ENCODE data around the gene TFF1. TPM values are rescaled to one million over a fixed set of nuclear protein-coding genes. Genes with fewer than 3 reads are reported as not detected.

TFF1 gene
- total RNA-seq, 1 experiment from 2014 or later = not detected

DNA sequence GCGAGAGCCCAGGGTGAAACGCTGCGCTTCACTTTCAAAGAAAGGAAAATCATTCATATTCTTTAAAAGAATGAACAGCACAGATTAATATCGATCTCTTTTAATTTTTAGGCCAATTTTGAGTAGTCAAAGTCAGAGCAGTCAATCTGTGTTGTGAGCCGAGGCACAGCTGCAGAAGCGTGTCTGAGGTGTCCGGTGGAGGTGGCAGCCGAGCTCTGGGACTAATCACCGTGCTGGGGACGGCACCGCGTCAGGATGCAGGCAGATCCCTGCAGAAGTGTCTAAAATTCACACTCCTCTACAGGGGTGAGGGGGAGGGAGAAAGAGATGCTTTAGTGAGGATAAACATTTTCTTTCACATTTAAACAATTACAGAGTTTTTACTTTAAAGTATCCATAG, 4.1 kb downstream of the TFF1 start:
- no peaks in the 10 kb centered on the region for H3K36me3 Mint-ChIP-seq (ENCODE audit: insufficient read depth, unreplicated experiment)
- no peaks in the 10 kb centered on the region for H3K9me3 Mint-ChIP-seq (ENCODE audit: unreplicated experiment)
- H3K4me1 Mint-ChIP-seq (ENCODE audit: insufficient read depth, unreplicated experiment) = no peaks in the 10 kb centered on the region
- ChIA-PET POLR2A (no interaction called here), CTCF (interaction anchor here (0.6 kb wide), 1 partner anchor 28 kb away, joined by 3 read pairs; no protein-coding TSS in a partner anchor)
- intact Hi-C loops (cut with micrococcal nuclease) = no loop called here
- H3K27me3 Mint-ChIP-seq (ENCODE audit: insufficient read depth, unreplicated experiment) = peaks cover 20% of the 10 kb centered on the region
- H3K4me3 Mint-ChIP-seq (ENCODE audit: unreplicated experiment) = no peak overlapping the region
- H3K27ac Mint-ChIP-seq (ENCODE audit: low read depth, unreplicated experiment) = no peak overlapping the region
- no peak for DNase-seq (ENCODE audit: unreplicated experiment)
- TF ChIP-seq, protein P1, sequence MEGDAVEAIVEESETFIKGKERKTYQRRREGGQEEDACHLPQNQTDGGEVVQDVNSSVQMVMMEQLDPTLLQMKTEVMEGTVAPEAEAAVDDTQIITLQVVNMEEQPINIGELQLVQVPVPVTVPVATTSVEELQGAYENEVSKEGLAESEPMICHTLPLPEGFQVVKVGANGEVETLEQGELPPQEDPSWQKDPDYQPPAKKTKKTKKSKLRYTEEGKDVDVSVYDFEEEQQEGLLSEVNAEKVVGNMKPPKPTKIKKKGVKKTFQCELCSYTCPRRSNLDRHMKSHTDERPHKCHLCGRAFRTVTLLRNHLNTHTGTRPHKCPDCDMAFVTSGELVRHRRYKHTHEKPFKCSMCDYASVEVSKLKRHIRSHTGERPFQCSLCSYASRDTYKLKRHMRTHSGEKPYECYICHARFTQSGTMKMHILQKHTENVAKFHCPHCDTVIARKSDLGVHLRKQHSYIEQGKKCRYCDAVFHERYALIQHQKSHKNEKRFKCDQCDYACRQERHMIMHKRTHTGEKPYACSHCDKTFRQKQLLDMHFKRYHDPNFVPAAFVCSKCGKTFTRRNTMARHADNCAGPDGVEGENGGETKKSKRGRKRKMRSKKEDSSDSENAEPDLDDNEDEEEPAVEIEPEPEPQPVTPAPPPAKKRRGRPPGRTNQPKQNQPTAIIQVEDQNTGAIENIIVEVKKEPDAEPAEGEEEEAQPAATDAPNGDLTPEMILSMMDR (IDR thresholded peaks at IDR 0.05; ENCODE audit: unreplicated experiment) = no peak
- BruUV-seq (replicated peaks) = no TSS peak

DNA sequence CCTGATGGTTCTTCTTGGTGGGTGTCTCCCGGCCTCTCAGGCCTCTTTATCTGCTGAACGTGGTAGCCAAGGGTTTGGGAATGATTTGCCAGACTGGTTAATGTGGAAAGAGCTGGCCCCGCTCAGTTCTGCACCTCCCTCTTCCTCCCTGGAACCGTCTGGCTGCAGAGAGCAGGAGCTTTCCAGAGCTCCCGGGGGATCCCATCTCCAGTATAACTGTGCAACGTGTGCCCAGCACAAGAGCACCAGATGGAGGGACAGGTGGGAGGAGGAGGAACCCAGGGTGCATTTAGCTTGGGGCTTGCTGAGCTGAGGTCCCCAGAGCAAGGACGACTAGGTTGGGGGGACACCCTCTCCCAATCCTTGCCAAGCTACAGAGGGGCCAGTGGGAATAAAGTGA, 5.0 kb downstream of the TFF1 start:
- no peaks in the 10 kb centered on the region for H3K9me3 Mint-ChIP-seq (ENCODE audit: unreplicated experiment)
- CTCF ChIA-PET = interaction anchor here (0.6 to 1.4 kb wide), 2 partner anchors 12 to 27 kb away, joined by 3 read pairs; no protein-coding TSS in a partner anchor

DNA sequence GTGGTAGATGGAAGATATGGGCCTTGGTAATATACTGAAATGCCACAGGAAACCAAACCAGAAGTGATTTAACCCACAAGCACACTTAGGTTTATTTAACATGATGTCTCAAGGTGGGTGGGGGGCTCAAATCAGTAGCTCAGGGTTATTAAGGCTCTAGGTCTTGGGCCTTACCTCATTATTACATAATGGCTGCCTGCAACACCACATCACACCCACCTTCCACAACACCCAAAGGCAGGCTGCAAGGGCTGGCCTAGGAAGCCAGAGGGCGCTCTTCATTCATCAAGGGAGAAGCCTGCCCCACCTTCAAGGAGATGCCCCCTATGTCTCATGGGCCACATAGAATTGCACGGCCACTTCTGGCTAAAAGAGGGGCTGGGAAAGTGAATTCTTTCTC, 6.0 kb downstream of the TFF1 start:
- ChIA-PET POLR2A (no interaction called here), CTCF (interaction anchor here (0.7 kb wide), 1 partner anchor 98 kb away, joined by 3 read pairs; no protein-coding TSS in a partner anchor)
- Mint-ChIP-seq H3K27ac (ENCODE audit: low read depth, unreplicated experiment) (no peak overlapping the region), H3K27me3 (ENCODE audit: insufficient read depth, unreplicated experiment) (peaks cover 22% of the 10 kb centered on the region), H3K4me3 (ENCODE audit: unreplicated experiment) (no peak overlapping the region), H3K36me3 (ENCODE audit: insufficient read depth, unreplicated experiment) (no peaks in the 10 kb centered on the region), H3K9me3 (ENCODE audit: unreplicated experiment) (no peaks in the 10 kb centered on the region), H3K4me1 (ENCODE audit: insufficient read depth, unreplicated experiment) (no peaks in the 10 kb centered on the region)
- TF ChIP-seq, protein P1 (IDR thresholded peaks at IDR 0.05; ENCODE audit: unreplicated experiment) = no peak
- no peak for DNase-seq (ENCODE audit: unreplicated experiment)
- BruUV-seq (replicated peaks) = no TSS peak
- intact Hi-C loops (cut with micrococcal nuclease) = no loop called here

More for the DNA sequence above, 5.0 kb downstream of the TFF1 start:
- H3K27ac Mint-ChIP-seq (ENCODE audit: low read depth, unreplicated experiment) = no peak overlapping the region
- POLR2A ChIA-PET = no interaction called here
- peaks cover 20% of the 10 kb centered on the region for H3K27me3 Mint-ChIP-seq (ENCODE audit: insufficient read depth, unreplicated experiment)
- DNase-seq (ENCODE audit: unreplicated experiment) = no peak
- no peaks in the 10 kb centered on the region for H3K36me3 Mint-ChIP-seq (ENCODE audit: insufficient read depth, unreplicated experiment)
- no TSS peak for BruUV-seq (replicated peaks)
- intact Hi-C loops (cut with micrococcal nuclease) = no loop called here
- H3K4me3 Mint-ChIP-seq (ENCODE audit: unreplicated experiment) = no peak overlapping the region
- TF ChIP-seq, protein P1 (IDR thresholded peaks at IDR 0.05; ENCODE audit: unreplicated experiment) = no peak
- no peaks in the 10 kb centered on the region for H3K4me1 Mint-ChIP-seq (ENCODE audit: insufficient read depth, unreplicated experiment)

DNA sequence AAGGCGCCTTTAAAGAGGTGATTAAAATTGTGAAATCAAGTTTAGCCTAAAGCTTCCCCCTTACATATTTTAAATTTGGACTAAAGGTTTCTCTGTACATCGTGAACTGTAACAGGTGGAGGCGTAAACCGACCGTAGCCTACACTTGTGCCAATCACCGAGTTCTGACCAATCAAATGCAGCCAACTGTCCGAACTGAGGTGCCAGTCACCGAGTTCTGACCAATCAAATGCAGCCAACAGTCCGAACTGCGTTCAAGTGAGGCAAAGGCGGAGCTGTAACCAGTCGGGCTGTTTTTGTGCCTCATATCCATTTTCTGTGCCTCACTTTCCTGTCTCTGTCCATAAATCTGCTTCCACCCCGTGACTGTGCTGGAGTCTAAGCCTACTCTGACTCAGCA, 7.4 kb downstream of the TFF1 start:
- Mint-ChIP-seq H3K4me3 (ENCODE audit: unreplicated experiment) (no peak overlapping the region), H3K9me3 (ENCODE audit: unreplicated experiment) (peaks cover 7% of the 10 kb centered on the region), H3K4me1 (ENCODE audit: insufficient read depth, unreplicated experiment) (no peaks in the 10 kb centered on the region), H3K36me3 (ENCODE audit: insufficient read depth, unreplicated experiment) (no peaks in the 10 kb centered on the region), H3K27ac (ENCODE audit: low read depth, unreplicated experiment) (no peak overlapping the region), H3K27me3 (ENCODE audit: insufficient read depth, unreplicated experiment) (peaks cover 27% of the 10 kb centered on the region)
- BruUV-seq (replicated peaks) = no TSS peak
- POLR2A ChIA-PET = interaction anchor here (0.6 kb wide), 1 partner anchor 358 kb away, joined by 4 read pairs; no protein-coding TSS in a partner anchor
- no peak for DNase-seq (ENCODE audit: unreplicated experiment)
- CTCF ChIA-PET = interaction anchor here (0.6 kb wide), 1 partner anchor 234 kb away, joined by 3 read pairs; no protein-coding TSS in a partner anchor
- intact Hi-C loops (cut with micrococcal nuclease) = no loop called here
- TF ChIP-seq, protein P1 (IDR thresholded peaks at IDR 0.05; ENCODE audit: unreplicated experiment) = no peak
